Hepatocyte (in vitro differentiated cells): ENCODE data around the gene GDNF. TPM values are rescaled to one million over a fixed set of nuclear protein-coding genes. Genes with fewer than 3 reads are reported as not detected.

Experiments
- DNase-seq: peaks from one replicate; pipeline ENCODE4 v3.0.0-alpha.2; 2016; ENCODE audit warnings: low spot score
- H2AFZ ChIP-seq: fragments of 200-600 bp; sonication (generic); 2 replicates; pipeline ENCODE4 v1.6.0; 2016; ENCODE audit warnings: antibody characterized with exemption, mild to moderate bottlenecking
- H3K27ac ChIP-seq: fragments of 200-600 bp; sonication (generic); 2 replicates; pipeline ENCODE4 v1.5.1; 2016; ENCODE audit warnings: mild to moderate bottlenecking
- H3K27me3 ChIP-seq: fragments of 200-600 bp; sonication (generic); 2 replicates; pipeline ENCODE4 v1.6.1; 2016
- H3K36me3 ChIP-seq: fragments of 200-600 bp; sonication (generic); replicated peaks from 2 replicates; pipeline ENCODE4 v1.5.1; 2016; ENCODE audit warnings: low read depth; ENCODE audit not compliant: insufficient read depth
- H3K4me1 ChIP-seq: fragments of 200-600 bp; sonication (generic); 2 replicates; pipeline ENCODE4 v1.5.1; 2016; ENCODE audit warnings: mild to moderate bottlenecking, moderate library complexity; ENCODE audit not compliant: insufficient read depth
- H3K4me2 ChIP-seq: fragments of 200-600 bp; sonication (generic); 2 replicates; pipeline ENCODE4 v1.6.0; 2016
- H3K4me3 ChIP-seq: fragments of 200-600 bp; sonication (generic); 2 replicates; pipeline ENCODE4 v1.5.1; 2016; ENCODE audit warnings: mild to moderate bottlenecking
- H3K79me2 ChIP-seq: fragments of 200-600 bp; sonication (generic); 2 replicates; pipeline ENCODE4 v1.6.0; 2017; ENCODE audit warnings: mild to moderate bottlenecking
- H3K9me2 ChIP-seq: fragments of 200-600 bp; sonication (generic); replicated peaks from 2 replicates; pipeline ENCODE4 v1.6.0; 2017; ENCODE audit warnings: mild to moderate bottlenecking; ENCODE audit not compliant: insufficient read depth
- H3K9me3 ChIP-seq: fragments of 200-600 bp; sonication (generic); 2 replicates; pipeline ENCODE4 v1.5.1; 2016; ENCODE audit warnings: low read depth, mild to moderate bottlenecking
- H4K20me1 ChIP-seq: fragments of 200-600 bp; sonication (generic); 2 replicates; pipeline ENCODE4 v1.6.0; 2016; ENCODE audit warnings: mild to moderate bottlenecking; ENCODE audit not compliant: insufficient read depth, poor library complexity, severe bottlenecking
- CTCF ChIP-seq: fragments of 200-600 bp; sonication (generic); IDR thresholded peaks from 2 replicates; pipeline ENCODE4 v1.5.1; 2016; ENCODE audit warnings: antibody characterized with exemption, mild to moderate bottlenecking; ENCODE audit not compliant: poor library complexity
- EZH2 ChIP-seq: fragments of 200-600 bp; sonication (generic); IDR thresholded peaks from 2 replicates; pipeline ENCODE4 v1.6.1; 2016; ENCODE audit warnings: antibody characterized with exemption, mild to moderate bottlenecking, borderline replicate concordance
- EZH2phosphoT487 ChIP-seq: fragments of 200-600 bp; sonication (generic); IDR thresholded peaks from one replicate; pipeline ENCODE4 v1.6.1; 2018; ENCODE audit warnings: antibody characterized with exemption, mild to moderate bottlenecking, low read depth, moderate library complexity; ENCODE audit not compliant: unreplicated experiment, severe bottlenecking
- WGBS: methylation state at CpG from one replicate; pipeline ENCODE4 v1.1.6; 2016; ENCODE audit warnings: low lambda C conversion rate; ENCODE audit errors: missing lambda C conversion rate; 5-methylcytosine and 5-hydroxymethylcytosine counted together
- polyA plus RNA-seq: library from polyadenylated mRNA; unstranded; fragments of >200 nt; fragmentation: Nextera tagmentation; extraction: Ambion mirVana; gene quantifications from 2 replicates; pipeline ENCODE4 v1.2.1, GENCODE V29; 2016
- total RNA-seq: library from RNA; depleted of rRNA; stranded (reverse); fragments of >200 nt; gene quantifications from 2 replicates; pipeline ENCODE4 v1.2.3, GENCODE V29; 2014

The GDNF gene
- total and polyA plus RNA-seq, 2 experiments from 2014 or later, result 0.19 to 1.1 TPM

- Histone ChIP-seq H3K9me3 (no peaks in the 10 kb centered on the region), H4K20me1 (no peaks in the 10 kb centered on the region), H3K4me1 (no peaks in the 10 kb centered on the region), H2AFZ (no peak overlapping the region), H3K9me2 (no peaks in the 10 kb centered on the region), H3K79me2 (no peaks in the 10 kb centered on the region), H3K27me3 (no peaks in the 10 kb centered on the region), H3K27ac (no peak overlapping the region), H3K36me3 (no peaks in the 10 kb centered on the region), H3K4me2 (no peak overlapping the region), H3K4me3 (no peak overlapping the region)
- no peak for DNase-seq
- 98% methylated on average over 2 of the region's 2 CpGs for WGBS
- TF ChIP-seq EZH2phosphoT487 (no peak), EZH2 (no peak), CTCF (no peak)
Measured at GRCh38 chr5:37812365-37812764, 27.5 kb downstream of the GDNF start.

DNA sequence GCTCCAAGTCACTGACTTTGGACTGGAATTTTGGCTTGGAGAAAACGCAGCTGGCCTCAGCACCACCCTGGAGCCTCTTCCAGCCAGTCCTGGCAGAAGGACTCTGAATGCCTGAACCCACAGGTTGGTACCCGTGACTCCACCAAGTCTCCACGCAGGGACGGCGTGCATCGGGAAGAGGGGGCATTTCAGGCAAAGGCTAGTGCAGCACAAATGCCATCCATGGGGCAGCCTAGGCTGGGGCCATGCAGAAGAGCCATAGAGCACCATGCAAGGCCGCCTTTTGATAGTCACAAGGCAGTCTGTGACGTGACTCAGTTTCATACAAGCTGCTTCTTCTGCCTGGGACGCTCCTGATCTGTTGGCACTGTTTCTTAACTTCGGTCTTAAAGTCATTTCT lies 28.0 kb downstream of the GDNF start:
- H3K9me3 ChIP-seq, result no peaks in the 10 kb centered on the region
- TF ChIP-seq EZH2phosphoT487 (no peak), EZH2 (no peak), CTCF (no peak)

DNA sequence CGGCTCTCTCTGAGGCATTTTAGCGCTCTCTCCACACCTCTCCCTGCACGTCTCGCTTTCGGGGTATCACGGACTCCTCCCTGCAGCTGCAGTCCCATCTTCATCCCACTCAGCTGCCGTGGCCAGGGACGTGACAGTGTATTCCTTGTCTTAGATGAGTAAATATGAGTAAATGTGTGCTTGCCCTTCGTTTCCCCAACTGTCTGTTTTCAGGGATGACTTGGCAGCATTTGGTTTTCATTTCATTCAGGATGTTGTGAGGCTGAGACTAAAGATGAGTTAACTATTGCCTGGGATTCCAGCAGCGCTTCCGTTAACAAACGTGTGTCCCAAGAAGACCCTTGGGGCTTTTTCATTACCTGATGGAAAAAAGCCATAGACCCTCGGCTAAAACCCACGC lies 29.5 kb downstream of the GDNF start:
- TF ChIP-seq EZH2phosphoT487 (no peak), EZH2 (no peak)
- WGBS, result 51% methylated on average over 14 of the region's 14 CpGs
- Histone ChIP-seq H3K9me2 (no peaks in the 10 kb centered on the region), H3K27ac (no peak overlapping the region), H3K4me2 (peak overlapping the region; percentile 60), H3K79me2 (no peaks in the 10 kb centered on the region), H3K4me1 (no peaks in the 10 kb centered on the region), H4K20me1 (no peaks in the 10 kb centered on the region), H3K9me3 (no peaks in the 10 kb centered on the region), H3K4me3 (no peak overlapping the region), H3K36me3 (no peaks in the 10 kb centered on the region), H3K27me3 (no peaks in the 10 kb centered on the region), H2AFZ (no peak overlapping the region)
- no peak for DNase-seq

More for the DNA sequence above, 28.0 kb downstream of the GDNF start:
- no peaks in the 10 kb centered on the region for H3K36me3 ChIP-seq
- H3K4me1 ChIP-seq, result no peaks in the 10 kb centered on the region
- no peaks in the 10 kb centered on the region for H3K79me2 ChIP-seq
- H3K4me3 ChIP-seq, result no peak overlapping the region
- H2AFZ ChIP-seq, result no peak overlapping the region
- H3K9me2 ChIP-seq, result no peaks in the 10 kb centered on the region
- WGBS, result 94% methylated on average over 10 of the region's 10 CpGs
- H3K4me2 ChIP-seq, result no peak overlapping the region
- H3K27ac ChIP-seq, result no peak overlapping the region
- no peaks in the 10 kb centered on the region for H3K27me3 ChIP-seq
- DNase-seq, result no peak
- no peaks in the 10 kb centered on the region for H4K20me1 ChIP-seq

GRCh38 chr5:37808945-37809344 lies 30.9 kb downstream of the GDNF start:
- no peak for TF ChIP-seq EZH2
- no peak for TF ChIP-seq CTCF
- no peak for TF ChIP-seq EZH2phosphoT487

More at GRCh38 chr5:37808945-37809344, 30.9 kb downstream of the GDNF start:
- H3K4me3 ChIP-seq, result no peak overlapping the region
- H4K20me1 ChIP-seq, result no peaks in the 10 kb centered on the region
- no peaks in the 10 kb centered on the region for H3K9me2 ChIP-seq
- no peaks in the 10 kb centered on the region for H3K36me3 ChIP-seq
- no peaks in the 10 kb centered on the region for H3K9me3 ChIP-seq
- no peaks in the 10 kb centered on the region for H3K79me2 ChIP-seq
- H3K27ac ChIP-seq, result no peak overlapping the region
- no peak overlapping the region for H3K4me2 ChIP-seq
- no peak overlapping the region for H2AFZ ChIP-seq
- H3K27me3 ChIP-seq, result no peaks in the 10 kb centered on the region
- 75% methylated on average over 5 of the region's 5 CpGs for WGBS
- DNase-seq, result no peak
- no peaks in the 10 kb centered on the region for H3K4me1 ChIP-seq
